ENCODE results near the gene D2HGDH. TPM values are rescaled to one million over a fixed set of nuclear protein-coding genes. Genes with fewer than 3 reads are reported as not detected.

The D2HGDH gene
- total and polyA plus RNA-seq, 10 of the 15 experiments (the other 5 are each of a cell fraction or from before 2014, with no cell fraction given) = 0.52 to 32.1 (median 11.0) TPM

- TF ChIP-seq IRF5 (IDR thresholded peaks at IDR 0.05; ENCODE audit: borderline replicate concordance) (no peak), SMAD1 (IDR thresholded peaks at IDR 0.05; ENCODE audit: low read depth, partially characterized antibody) (no peak), RAD21 (IDR thresholded peaks at IDR 0.05; ENCODE audit: insufficient read depth, low read depth, low read length) (no peak), ZNF274 (IDR thresholded peaks at IDR 0.05; ENCODE audit: insufficient read depth, insufficient read length) (no peak), MLLT1 (IDR thresholded peaks at IDR 0.05) (no peak), EGR1 (IDR thresholded peaks at IDR 0.05; ENCODE audit: borderline replicate concordance in 1 of 2, low read depth in 2 of 2, low read length in 2 of 2) (0 out of 3 replicates have a peak, but pooled peaks of 1 of the 2 experiments have one; percentile 46), STAT3 (IDR thresholded peaks at IDR 0.05; ENCODE audit: low read depth, low read length) (no peak), SREBF2 (IDR thresholded peaks at IDR 0.05; ENCODE audit: low read length) (no peak), MTA3 (IDR thresholded peaks at IDR 0.05; ENCODE audit: borderline replicate concordance, low read length) (no peak), E2F4 (IDR thresholded peaks at IDR 0.05; ENCODE audit: low read depth, low read length) (no peak), BCL11A (IDR thresholded peaks at IDR 0.05; ENCODE audit: low read depth, low read length) (no peak), HDAC2 (IDR thresholded peaks at IDR 0.05) (0 out of 2 replicates have a peak, but pooled peaks have one; percentile 60), YY1 (IDR thresholded peaks at IDR 0.05; ENCODE audit: low read depth, low read length) (no peak), TCF3 (IDR thresholded peaks at IDR 0.05; ENCODE audit: borderline replicate concordance, insufficient read depth, low read depth, low read length) (0 out of 2 replicates have a peak, but pooled peaks have one; percentile 23), RCOR1 (conservative IDR thresholded peaks at IDR 0.05; ENCODE audit: low read depth, low read length) (no peak), MEF2A (IDR thresholded peaks at IDR 0.05; ENCODE audit: insufficient read depth, low read depth, low read length) (no peak), NR2F1 (conservative IDR thresholded peaks at IDR 0.05) (no peak), NR2C2 (IDR thresholded peaks at IDR 0.05; ENCODE audit: borderline replicate concordance, control insufficient read depth, insufficient read length, low read depth) (no peak), ASH2L (IDR thresholded peaks at IDR 0.05; ENCODE audit: borderline replicate concordance, low read depth) (no peak), SIX5 (IDR thresholded peaks at IDR 0.05; ENCODE audit: low read depth, low read length, severe bottlenecking) (no peak), TBL1XR1 (IDR thresholded peaks at IDR 0.05; ENCODE audit: low read depth, low read length) (no peak), NFXL1 (IDR thresholded peaks at IDR 0.05; ENCODE audit: borderline replicate concordance) (no peak), NR2C1 (IDR thresholded peaks at IDR 0.05) (no peak)
- TF ChIP-seq, protein P1, sequence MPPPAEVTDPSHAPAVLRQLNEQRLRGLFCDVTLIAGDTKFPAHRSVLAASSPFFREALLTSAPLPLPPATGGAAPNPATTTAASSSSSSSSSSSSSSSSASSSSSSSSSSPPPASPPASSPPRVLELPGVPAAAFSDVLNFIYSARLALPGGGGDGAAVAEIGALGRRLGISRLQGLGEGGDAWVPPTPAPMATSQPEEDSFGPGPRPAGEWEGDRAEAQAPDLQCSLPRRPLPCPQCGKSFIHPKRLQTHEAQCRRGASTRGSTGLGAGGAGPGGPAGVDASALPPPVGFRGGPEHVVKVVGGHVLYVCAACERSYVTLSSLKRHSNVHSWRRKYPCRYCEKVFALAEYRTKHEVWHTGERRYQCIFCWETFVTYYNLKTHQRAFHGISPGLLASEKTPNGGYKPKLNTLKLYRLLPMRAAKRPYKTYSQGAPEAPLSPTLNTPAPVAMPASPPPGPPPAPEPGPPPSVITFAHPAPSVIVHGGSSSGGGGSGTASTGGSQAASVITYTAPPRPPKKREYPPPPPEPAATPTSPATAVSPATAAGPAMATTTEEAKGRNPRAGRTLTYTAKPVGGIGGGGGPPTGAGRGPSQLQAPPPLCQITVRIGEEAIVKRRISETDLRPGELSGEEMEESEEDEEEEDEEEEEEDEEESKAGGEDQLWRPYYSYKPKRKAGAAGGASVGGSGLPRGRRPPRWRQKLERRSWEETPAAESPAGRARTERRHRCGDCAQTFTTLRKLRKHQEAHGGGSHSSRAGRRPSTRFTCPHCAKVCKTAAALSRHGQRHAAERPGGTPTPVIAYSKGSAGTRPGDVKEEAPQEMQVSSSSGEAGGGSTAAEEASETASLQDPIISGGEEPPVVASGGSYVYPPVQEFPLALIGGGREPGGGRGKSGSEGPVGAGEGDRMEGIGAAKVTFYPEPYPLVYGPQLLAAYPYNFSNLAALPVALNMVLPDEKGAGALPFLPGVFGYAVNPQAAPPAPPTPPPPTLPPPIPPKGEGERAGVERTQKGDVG (CRISPR knock-in tag; IDR thresholded peaks at IDR 0.05) = no peak
Measured at GRCh38 chr2:241803387-241804325, 69.2 kb downstream of the D2HGDH start (continued).
